Astrocyte (in vitro differentiated cells and primary cell): ENCODE measurements around the gene DUSP10.

Experiments
- EZH2 ChIP-seq: IDR thresholded peaks from 2 replicates; pipeline ENCODE4 v1.6.1; 2012; ENCODE audit warnings: mild to moderate bottlenecking, low read length, inconsistent platforms; ENCODE audit not compliant: insufficient read depth
- TF ChIP-seq, protein P1 (sequence below): IDR thresholded peaks from 2 replicates; pipeline ENCODE4 v1.5.1; 2011; ENCODE audit warnings: low read depth, mild to moderate bottlenecking, inconsistent platforms, low read length, moderate library complexity; ENCODE audit not compliant: insufficient read depth

DNA sequence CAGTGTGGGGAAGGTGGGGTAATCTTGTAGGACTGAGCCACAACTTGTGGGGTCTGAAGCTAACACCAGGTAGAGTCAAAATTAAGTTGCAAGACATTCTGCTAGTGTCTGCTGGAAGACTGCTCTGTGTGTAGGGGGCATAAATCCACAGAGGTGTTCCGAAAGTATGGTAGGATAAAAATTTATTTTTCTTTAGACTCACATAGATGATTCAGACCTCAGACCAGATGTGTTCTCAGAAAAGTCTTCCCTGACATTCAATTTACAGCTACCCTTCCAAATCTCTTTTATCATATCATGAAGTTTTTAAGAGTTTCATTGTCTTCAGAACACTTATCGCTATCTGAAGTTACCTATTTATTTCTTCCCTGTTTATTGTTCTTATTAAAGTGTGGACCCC is 21.3 kb downstream of the DUSP10 start:
- TF ChIP-seq, protein P1, sequence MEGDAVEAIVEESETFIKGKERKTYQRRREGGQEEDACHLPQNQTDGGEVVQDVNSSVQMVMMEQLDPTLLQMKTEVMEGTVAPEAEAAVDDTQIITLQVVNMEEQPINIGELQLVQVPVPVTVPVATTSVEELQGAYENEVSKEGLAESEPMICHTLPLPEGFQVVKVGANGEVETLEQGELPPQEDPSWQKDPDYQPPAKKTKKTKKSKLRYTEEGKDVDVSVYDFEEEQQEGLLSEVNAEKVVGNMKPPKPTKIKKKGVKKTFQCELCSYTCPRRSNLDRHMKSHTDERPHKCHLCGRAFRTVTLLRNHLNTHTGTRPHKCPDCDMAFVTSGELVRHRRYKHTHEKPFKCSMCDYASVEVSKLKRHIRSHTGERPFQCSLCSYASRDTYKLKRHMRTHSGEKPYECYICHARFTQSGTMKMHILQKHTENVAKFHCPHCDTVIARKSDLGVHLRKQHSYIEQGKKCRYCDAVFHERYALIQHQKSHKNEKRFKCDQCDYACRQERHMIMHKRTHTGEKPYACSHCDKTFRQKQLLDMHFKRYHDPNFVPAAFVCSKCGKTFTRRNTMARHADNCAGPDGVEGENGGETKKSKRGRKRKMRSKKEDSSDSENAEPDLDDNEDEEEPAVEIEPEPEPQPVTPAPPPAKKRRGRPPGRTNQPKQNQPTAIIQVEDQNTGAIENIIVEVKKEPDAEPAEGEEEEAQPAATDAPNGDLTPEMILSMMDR, result no peak
- TF ChIP-seq EZH2, result no peak
